ENCODE data around the gene BLOC1S6.
A peak's percentile ranks its signal among the peaks of the same experiment; 100 is the strongest.

DNA sequence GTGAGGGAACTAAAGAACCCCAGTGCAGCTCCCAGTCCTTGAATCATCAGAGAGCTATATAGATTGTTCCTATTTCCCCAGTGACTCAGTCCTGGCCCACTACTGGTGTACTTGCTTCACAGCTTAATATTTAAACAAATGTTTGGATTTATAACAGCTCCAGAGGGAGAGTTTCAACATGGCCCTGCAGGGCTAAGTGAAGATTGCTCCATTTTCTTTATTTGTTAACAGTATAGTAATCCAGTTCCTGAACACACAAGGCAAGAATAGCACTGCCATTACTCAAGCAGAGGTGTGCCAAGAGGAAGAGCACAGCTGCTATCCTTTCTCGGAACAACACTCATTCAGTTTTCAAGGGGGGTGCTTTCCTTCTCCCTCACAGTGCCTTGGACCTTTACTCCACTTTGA is 54.2 kb downstream of the BLOC1S6 start:
- TF ChIP-seq CHD2 (IDR thresholded peaks at IDR 0.05; ENCODE audit: low read length, partially characterized antibody) (no peak), NR3C1 (IDR thresholded peaks at IDR 0.05) (no peak), BHLHE40 (IDR thresholded peaks at IDR 0.05; ENCODE audit: low read depth, low read length) (no peak), EP300 (IDR thresholded peaks at IDR 0.05) (peak; percentile 84 to 94; a peak in 3 of 5 replicates), EHMT2 (IDR thresholded peaks at IDR 0.05; ENCODE audit: low read depth) (no peak), RCOR1 (IDR thresholded peaks at IDR 0.05; ENCODE audit: low read depth, low read length) (no peak), KDM5A (IDR thresholded peaks at IDR 0.05) (no peak)
- TF ChIP-seq, protein P1, sequence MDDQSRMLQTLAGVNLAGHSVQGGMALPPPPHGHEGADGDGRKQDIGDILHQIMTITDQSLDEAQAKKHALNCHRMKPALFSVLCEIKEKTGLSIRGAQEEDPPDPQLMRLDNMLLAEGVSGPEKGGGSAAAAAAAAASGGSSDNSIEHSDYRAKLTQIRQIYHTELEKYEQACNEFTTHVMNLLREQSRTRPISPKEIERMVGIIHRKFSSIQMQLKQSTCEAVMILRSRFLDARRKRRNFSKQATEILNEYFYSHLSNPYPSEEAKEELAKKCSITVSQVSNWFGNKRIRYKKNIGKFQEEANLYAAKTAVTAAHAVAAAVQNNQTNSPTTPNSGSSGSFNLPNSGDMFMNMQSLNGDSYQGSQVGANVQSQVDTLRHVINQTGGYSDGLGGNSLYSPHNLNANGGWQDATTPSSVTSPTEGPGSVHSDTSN (IDR thresholded peaks at IDR 0.05) = peak; percentile 27; the same call in 1 of the 2 replicates
- TF ChIP-seq, protein P2, sequence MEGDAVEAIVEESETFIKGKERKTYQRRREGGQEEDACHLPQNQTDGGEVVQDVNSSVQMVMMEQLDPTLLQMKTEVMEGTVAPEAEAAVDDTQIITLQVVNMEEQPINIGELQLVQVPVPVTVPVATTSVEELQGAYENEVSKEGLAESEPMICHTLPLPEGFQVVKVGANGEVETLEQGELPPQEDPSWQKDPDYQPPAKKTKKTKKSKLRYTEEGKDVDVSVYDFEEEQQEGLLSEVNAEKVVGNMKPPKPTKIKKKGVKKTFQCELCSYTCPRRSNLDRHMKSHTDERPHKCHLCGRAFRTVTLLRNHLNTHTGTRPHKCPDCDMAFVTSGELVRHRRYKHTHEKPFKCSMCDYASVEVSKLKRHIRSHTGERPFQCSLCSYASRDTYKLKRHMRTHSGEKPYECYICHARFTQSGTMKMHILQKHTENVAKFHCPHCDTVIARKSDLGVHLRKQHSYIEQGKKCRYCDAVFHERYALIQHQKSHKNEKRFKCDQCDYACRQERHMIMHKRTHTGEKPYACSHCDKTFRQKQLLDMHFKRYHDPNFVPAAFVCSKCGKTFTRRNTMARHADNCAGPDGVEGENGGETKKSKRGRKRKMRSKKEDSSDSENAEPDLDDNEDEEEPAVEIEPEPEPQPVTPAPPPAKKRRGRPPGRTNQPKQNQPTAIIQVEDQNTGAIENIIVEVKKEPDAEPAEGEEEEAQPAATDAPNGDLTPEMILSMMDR (IDR thresholded peaks at IDR 0.05) = no peak

Data from A549 (cell line).